ENCODE measurements around the gene MRPS18A. TPM values are rescaled to one million over a fixed set of nuclear protein-coding genes. Genes with fewer than 3 reads are reported as not detected.

MRPS18A gene
- total RNA-seq, 4 donors from 2014 or later = 23.1 to 87.4 (median 36.4) TPM

- Histone ChIP-seq H3K4me3 (no peak overlapping the region), H3K27me3 (no peaks in the 10 kb centered on the region), H3K4me1 (peaks cover 0 to 6% of the 10 kb centered on the region in 2 donors), H3K36me3 (peaks cover 0 to 1% of the 10 kb centered on the region in 2 donors), H3K9me3 (peaks cover 0 to 6% of the 10 kb centered on the region in 2 donors), H3K27ac (no peak overlapping the region)
- intact Hi-C loops (cut with DNase I; ENCODE audit: low total_unique reads) = no loop called here
- TF ChIP-seq POLR2A (IDR thresholded peaks at IDR 0.05) = no peak
- no peak for TF ChIP-seq CTCF (IDR thresholded peaks at IDR 0.05)
- no peak for DNase-seq
Measured at GRCh38 chr6:43725643-43726580, 38.3 kb upstream of the MRPS18A start.

- intact Hi-C loops (cut with DNase I; ENCODE audit: low total_unique reads) = no loop called here
- Histone ChIP-seq H3K4me1 (peaks cover 0 to 6% of the 10 kb centered on the region in 2 donors), H3K9me3 (no peaks in the 10 kb centered on the region), H3K36me3 (no peaks in the 10 kb centered on the region), H3K27ac (no peak overlapping the region), H3K27me3 (no peaks in the 10 kb centered on the region), H3K4me3 (no peak overlapping the region)
- DNase-seq = peak; percentile 58 to 70
- TF ChIP-seq POLR2A (IDR thresholded peaks at IDR 0.05) = no peak
- TF ChIP-seq CTCF (IDR thresholded peaks at IDR 0.05) = peak in 1 of 4 experiments; percentile 9
Measured at GRCh38 chr6:43724914-43725642, 37.5 kb upstream of the MRPS18A start.

- Histone ChIP-seq H3K4me1 (peaks cover 0 to 6% of the 10 kb centered on the region in 2 donors), H3K27me3 (no peaks in the 10 kb centered on the region), H3K9me3 (no peaks in the 10 kb centered on the region), H3K4me3 (no peak overlapping the region), H3K27ac (no peak overlapping the region), H3K36me3 (no peaks in the 10 kb centered on the region)
- intact Hi-C loops (cut with DNase I; ENCODE audit: low total_unique reads) = no loop called here
- TF ChIP-seq CTCF (IDR thresholded peaks at IDR 0.05) (no peak), POLR2A (IDR thresholded peaks at IDR 0.05) (no peak)
- no peak for DNase-seq
Measured at GRCh38 chr6:43724354-43724753, 36.8 kb upstream of the MRPS18A start.

GRCh38 chr6:43723737-43724295 lies 36.2 kb upstream of the MRPS18A start:
- Histone ChIP-seq H3K4me1 (peaks cover 0 to 6% of the 10 kb centered on the region in 2 donors), H3K9me3 (no peaks in the 10 kb centered on the region), H3K27me3 (no peaks in the 10 kb centered on the region), H3K36me3 (no peaks in the 10 kb centered on the region), H3K27ac (no peak overlapping the region), H3K4me3 (no peak overlapping the region)
- DNase-seq = peak; percentile 41 to 58
- intact Hi-C loops (cut with DNase I; ENCODE audit: low total_unique reads) = no loop called here
- TF ChIP-seq POLR2A (IDR thresholded peaks at IDR 0.05) (no peak), CTCF (IDR thresholded peaks at IDR 0.05) (peak; percentile 11 to 51 (median 41))
